GM12874 (cell line): ENCODE measurements around the gene PEMT.

Source experiments
- TF ChIP-seq, protein P1 (sequence below): IDR thresholded peaks from 2 replicates; pipeline ENCODE4 v1.5.1; 2011; ENCODE audit warnings: low read depth, mild to moderate bottlenecking, control low read depth, low read length, moderate library complexity; ENCODE audit not compliant: insufficient read depth

PEMT gene

DNA sequence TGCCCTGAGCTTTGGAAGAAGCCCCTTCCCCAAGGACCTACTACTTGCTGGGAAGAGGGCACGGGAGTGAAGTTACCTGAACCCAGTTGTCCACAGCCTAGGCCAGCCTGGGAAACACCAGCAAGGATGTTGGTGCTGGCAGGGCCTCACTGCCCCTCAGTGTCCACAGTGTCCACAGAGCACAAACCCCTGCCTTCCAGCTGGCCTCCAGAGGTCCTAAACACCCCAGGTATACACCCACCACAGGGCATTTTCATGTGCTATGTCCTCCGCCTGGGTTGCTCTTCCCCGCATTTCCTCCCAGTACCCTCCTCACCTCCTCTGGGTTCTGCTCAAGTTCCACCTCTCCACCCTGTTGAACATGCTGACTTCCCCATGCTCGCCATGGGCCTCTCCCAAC, 4.2 kb upstream of the PEMT start:
- TF ChIP-seq, protein P1, sequence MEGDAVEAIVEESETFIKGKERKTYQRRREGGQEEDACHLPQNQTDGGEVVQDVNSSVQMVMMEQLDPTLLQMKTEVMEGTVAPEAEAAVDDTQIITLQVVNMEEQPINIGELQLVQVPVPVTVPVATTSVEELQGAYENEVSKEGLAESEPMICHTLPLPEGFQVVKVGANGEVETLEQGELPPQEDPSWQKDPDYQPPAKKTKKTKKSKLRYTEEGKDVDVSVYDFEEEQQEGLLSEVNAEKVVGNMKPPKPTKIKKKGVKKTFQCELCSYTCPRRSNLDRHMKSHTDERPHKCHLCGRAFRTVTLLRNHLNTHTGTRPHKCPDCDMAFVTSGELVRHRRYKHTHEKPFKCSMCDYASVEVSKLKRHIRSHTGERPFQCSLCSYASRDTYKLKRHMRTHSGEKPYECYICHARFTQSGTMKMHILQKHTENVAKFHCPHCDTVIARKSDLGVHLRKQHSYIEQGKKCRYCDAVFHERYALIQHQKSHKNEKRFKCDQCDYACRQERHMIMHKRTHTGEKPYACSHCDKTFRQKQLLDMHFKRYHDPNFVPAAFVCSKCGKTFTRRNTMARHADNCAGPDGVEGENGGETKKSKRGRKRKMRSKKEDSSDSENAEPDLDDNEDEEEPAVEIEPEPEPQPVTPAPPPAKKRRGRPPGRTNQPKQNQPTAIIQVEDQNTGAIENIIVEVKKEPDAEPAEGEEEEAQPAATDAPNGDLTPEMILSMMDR = no peak

DNA sequence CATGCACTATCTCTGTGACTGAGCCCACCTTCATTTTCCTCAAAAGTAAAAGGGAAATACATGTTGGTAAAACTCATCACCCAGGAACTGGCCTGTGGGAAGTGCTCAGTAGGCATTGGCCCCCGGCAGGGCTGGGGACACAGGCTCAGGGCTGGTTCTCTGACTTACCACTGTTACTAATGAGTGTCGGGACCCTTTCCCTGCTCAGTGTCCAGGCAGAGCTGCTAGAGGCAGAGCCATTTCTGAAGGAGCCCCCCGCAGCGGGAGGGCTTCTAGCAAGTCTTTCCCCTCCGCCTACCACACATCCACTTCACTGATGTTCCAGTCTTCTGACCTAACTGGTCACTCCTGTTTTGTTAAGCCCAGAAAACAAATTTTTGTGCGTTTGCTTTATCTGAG, 1.7 kb upstream of the PEMT start:
- TF ChIP-seq, protein P1 = no peak

DNA sequence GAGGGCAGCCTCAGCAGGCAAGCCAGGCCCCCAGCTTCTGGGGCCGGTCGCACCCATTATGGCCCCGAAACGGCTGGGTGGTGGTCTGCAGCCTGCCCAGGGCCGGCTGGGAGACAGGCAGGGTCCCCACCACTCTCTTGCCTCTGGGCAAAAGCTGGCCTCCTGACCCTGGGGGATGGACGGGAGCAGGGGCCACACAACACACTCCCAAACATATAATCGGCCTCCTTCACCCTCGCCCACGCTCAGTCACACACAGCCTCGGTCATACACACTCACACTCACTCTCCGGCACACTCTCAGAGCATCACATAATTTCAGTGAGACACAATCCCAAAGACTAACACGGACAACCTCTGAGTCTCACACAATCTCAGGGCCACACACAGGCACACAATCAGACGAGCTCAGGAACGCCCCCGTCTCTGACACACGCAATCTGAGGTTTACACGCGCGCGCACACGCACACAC, 589 bp downstream of the PEMT start:
- TF ChIP-seq, protein P1 = no peak

DNA sequence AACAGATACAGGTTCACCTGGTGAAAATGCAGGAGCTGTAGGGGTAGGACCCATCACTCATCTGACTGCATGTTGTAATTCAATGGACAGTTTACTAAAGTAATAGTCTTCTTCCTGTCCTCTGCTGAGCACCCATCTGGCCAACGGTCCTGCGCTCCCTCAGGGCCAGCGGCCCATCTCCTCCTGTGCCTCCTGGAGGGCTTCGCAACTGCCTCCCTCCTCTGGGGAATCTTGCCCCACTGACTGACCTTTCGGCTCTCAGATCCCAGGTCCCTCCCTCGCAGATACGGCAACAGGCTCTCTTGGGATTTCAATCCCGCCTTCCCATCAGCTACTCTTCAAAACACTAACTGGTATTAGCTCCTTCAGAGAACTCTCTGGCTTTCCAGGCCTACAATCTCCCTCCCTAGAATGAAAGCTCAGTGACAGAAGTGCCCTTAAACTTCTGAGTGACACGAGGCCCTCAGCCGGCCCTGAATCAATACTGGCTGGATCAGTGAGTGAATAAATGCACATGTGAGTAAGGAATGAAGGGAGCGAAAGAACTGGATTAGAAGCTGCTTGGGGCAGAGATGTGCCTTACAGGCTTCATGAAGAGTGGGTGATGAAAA, 1.3 kb downstream of the PEMT start:
- TF ChIP-seq, protein P1 = no peak

DNA sequence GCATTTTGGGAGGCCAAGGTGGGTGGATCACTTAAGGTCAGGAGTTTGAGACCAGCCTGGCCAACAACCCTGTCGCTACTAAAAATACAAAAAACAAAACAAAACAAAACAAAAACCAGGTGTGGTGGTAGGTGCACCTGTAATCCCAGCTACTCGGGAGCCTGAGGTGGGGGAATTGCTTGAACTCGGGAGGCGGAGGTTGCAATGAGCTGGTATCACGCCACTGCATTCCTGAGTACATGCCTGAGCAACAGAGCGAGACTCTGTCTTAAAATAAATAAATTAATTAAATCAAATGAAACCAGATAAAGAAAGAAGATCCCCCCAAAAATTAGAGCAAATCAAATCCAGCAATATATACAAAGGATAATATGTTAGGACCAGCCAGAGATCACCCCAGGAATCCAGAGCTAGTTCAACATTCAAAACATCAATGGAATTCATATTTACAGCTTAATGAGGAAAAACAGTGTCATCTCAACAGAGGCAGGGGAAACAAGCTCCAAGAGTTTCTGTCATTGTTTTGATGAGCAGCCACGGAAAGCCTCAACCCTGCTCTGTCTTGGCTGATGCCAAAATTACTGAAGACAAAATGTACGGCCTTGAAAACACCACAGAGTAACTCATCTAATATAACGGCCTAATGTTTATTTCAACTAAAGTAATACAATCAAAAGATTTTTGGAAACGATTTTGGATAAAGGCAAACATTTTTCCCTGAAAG, 3.7 kb downstream of the PEMT start:
- TF ChIP-seq, protein P1 = no peak

DNA sequence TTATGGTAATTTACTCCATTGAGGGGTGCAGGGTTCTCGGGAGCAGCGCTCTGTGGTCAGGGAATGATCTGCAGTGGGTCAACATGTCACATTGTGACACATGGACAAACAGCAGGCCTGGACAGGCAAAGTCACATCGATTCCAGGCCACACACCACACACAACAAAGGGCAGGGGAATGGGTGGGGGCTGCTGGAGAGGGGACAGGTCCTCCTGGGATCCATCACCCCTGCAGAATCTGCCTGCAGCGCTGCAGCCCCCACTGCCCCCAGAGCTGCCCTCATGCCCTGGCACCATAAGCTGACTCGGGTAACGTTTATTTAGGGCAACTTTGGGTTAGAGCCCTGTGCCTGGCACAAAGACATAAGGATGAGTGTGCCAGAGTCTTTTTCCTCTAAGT, 9.1 kb downstream of the PEMT start:
- TF ChIP-seq, protein P1 = no peak

DNA sequence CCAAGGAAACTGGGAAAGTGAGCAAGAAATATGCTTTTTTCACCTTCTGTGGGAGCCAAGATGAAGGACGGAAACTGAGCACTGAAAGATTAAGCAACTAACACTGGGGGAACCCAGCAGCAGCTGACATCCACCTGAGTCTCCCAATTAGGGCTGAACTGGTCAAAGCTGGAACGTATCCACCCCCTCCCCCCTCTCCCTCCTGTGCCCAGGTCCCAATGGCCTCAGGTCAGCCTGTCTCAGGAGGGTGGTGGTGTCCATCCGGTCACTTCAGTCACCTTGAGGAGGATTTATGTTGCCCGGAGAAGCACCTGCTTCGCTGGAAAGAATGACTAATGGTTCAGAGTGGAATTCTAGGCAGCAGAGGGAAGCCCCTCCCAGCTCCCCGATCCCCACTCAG, 10.0 kb downstream of the PEMT start:
- TF ChIP-seq, protein P1 = no peak
